Measurements from ENCODE around the gene NME2.

The NME2 gene

DNA sequence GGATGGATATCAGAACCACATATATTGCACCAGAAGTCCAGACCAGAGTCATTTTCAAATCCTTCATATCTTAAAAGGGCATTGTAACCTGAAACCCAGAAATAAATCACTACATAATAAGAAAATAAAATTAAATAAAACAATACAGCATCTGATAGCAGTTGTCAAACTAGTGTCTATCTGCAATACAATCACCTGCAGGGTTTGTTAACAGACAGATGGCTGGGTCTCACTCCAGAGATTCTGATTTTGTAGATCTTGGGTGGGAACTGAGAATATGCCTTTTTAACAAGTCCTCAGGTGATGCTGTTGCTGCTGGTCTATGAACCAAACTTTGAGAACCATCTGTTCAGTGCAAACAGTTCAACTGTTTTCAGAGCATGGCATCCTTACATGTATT, 37.6 kb downstream of the NME2 start:
- DNase-seq (ENCODE audit: low spot score): no peak

DNA sequence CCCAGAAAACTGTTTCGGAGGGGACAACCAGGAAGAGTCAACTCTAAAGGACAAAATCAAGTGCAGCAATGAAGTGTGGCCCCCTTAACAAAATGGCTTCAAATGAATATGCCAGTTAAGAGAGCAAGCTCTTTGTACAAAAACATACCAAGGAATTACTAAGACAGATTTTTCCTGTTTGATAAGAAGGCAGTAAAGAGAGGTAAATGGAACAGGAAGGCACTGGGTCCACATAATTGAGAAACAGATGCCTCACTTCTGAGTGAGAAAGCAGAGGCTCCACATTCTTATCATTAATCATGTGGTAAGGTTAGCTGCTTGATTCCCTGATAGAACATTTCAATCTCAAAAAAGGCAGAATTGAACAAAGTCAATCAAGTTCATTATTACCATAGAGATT, 48.7 kb downstream of the NME2 start:
- DNase-seq (ENCODE audit: low spot score): no peak

DNA sequence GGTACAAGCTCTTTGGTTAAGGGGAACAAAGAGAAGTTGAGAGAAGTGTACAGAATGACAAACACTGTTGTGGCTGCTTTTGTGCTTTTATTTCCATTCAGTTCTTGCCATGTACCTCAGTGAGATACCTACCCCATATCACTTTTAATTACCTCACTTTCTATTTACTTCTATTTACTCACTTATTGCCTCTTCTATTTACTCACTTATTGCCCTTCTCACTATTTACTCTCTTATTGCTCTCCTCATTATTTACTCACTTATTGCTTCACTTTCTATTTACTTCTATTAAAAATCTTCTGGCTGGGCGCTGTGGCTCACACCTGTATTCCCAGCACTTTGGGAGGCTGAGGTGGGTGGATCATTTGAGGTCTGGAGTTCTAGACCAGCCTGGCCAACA, 51.7 kb downstream of the NME2 start:
- no peak for DNase-seq (ENCODE audit: low spot score)

DNA sequence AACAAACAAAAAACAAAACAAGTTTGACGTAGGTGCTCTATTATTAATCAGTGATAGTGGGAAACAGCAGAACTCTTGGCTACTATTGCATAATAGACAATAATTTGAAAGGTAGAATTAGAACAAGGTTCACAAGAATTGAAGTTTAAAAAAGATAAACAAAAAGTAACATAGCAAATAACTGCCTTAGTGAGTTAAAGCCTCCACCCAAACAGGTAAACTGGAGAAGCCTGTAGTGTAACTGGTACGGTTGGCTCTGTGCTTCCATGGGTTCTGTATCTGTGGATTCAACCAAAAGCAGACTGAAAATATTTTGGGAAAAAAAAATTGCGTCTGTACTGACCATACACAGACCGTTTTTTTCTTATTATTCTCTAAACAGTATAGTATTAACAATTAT, 55.1 kb downstream of the NME2 start:
- no peak for DNase-seq (ENCODE audit: low spot score)

Measured in D341Med (cell line).